SK-N-SH (cell line): ENCODE data around the gene GALNT16. TPM values are rescaled to one million over a fixed set of nuclear protein-coding genes. Genes with fewer than 3 reads are reported as not detected.

Source experiments
- CTCF ChIA-PET: fragments of 300-600, 350-600 bp; formaldehyde crosslinking; extraction: SDS; loops from one replicate; lab custom pipeline; 2021; lab: Yijun Ruan, JAX
- POLR2A ChIA-PET: fragments of 350-600 bp; sonication (Branson Sonifier 250); formaldehyde crosslinking; extraction: SDS; loops from one replicate; lab custom pipeline; 2020; ENCODE audit warnings: antibody characterized with exemption, inconsistent platforms; lab: Yijun Ruan, JAX
- DNase-seq: peaks from one replicate; pipeline ENCODE4 v3.0.0; 2012
- H2AFZ ChIP-seq: fragments of 200-600 bp; sonication (generic); 2 replicates; pipeline ENCODE4 v1.8.1; 2016; ENCODE audit warnings: antibody characterized with exemption, mild to moderate bottlenecking, low read depth
- H3F3A ChIP-seq: fragments of 200-600 bp; sonication (generic); replicated peaks from 2 replicates; pipeline ENCODE3; 2016; ENCODE audit warnings: antibody characterized with exemption, mild to moderate bottlenecking; ENCODE audit not compliant: insufficient read depth
- H3K27ac ChIP-seq, 2 experiments: fragments of 200-500 bp in 1 of 2; fragments of 200-600 bp in 1 of 2; sonication (Bioruptor generic) in 1 of 2; sonication (generic), shearing (Covaris generic) in 1 of 2; 2 replicates each; pipeline versions ENCODE4 v1.5.1 to v1.6.1; 2014 to 2016; ENCODE audit warnings: low read depth in 2 of 2, inconsistent platforms in 1 of 2, low read length in 1 of 2, mild to moderate bottlenecking in 1 of 2, mixed read lengths in 1 of 2
- H3K27me3 ChIP-seq: fragments of 200-600 bp; sonication (generic), shearing (Covaris generic); 2 replicates; pipeline ENCODE4 v1.6.1; 2016; ENCODE audit warnings: mixed run types; ENCODE audit not compliant: insufficient read depth
- H3K36me3 ChIP-seq, 2 experiments: fragments of 200-500 bp in 1 of 2; fragments of 200-600 bp in 1 of 2; sonication (Bioruptor generic) in 1 of 2; sonication (generic) in 1 of 2; replicated peaks in 1 of 2; 2 replicates each; pipeline versions ENCODE3 to v1.5.1; 2014 to 2016; ENCODE audit warnings: low read length in 1 of 2, mild to moderate bottlenecking in 1 of 2; ENCODE audit not compliant: insufficient read depth in 2 of 2, control insufficient read depth in 1 of 2
- H3K4me1 ChIP-seq, 2 experiments: fragments of 200-500 bp in 1 of 2; fragments of 200-600 bp in 1 of 2; sonication (Bioruptor generic) in 1 of 2; sonication (generic), shearing (Covaris generic) in 1 of 2; 2 replicates each; pipeline versions ENCODE4 v1.5.1 to v1.6.1; 2014 to 2016; ENCODE audit warnings: low read depth in 1 of 2, low read length in 1 of 2, mixed run types in 1 of 2; ENCODE audit not compliant: insufficient read depth in 2 of 2, control insufficient read depth in 1 of 2
- H3K4me2 ChIP-seq: fragments of 200-600 bp; sonication (generic), shearing (Covaris generic); 2 replicates; pipeline ENCODE4 v1.6.1; 2017; ENCODE audit warnings: mixed run types
- H3K4me3 ChIP-seq, 2 experiments: fragments of 200-500 bp in 1 of 2; fragments of 200-600 bp in 1 of 2; sonication (Bioruptor generic) in 1 of 2; sonication (generic), shearing (Covaris generic) in 1 of 2; 2 replicates each; pipeline versions ENCODE4 v1.5.1 to v1.8.1; 2014 to 2016; ENCODE audit warnings: low read depth in 2 of 2, inconsistent platforms in 1 of 2, low read length in 1 of 2, mild to moderate bottlenecking in 1 of 2, mixed read lengths in 1 of 2, moderate library complexity in 1 of 2
- H3K79me2 ChIP-seq: fragments of 200-600 bp; sonication (generic); 2 replicates; pipeline ENCODE4 v1.8.1; 2017; ENCODE audit warnings: mild to moderate bottlenecking; ENCODE audit not compliant: insufficient read depth
- H3K9ac ChIP-seq: fragments of 200-600 bp; sonication (generic); 2 replicates; pipeline ENCODE4 v1.6.1; 2017; ENCODE audit warnings: mixed run types
- H3K9me2 ChIP-seq: fragments of 200-600 bp; sonication (generic); 2 replicates; pipeline ENCODE4 v1.6.1; 2017; ENCODE audit warnings: mixed run types
- H3K9me3 ChIP-seq: fragments of 200-600 bp; sonication (generic); 2 replicates; pipeline ENCODE4 v1.6.1; 2017; ENCODE audit warnings: mixed run types, mild to moderate bottlenecking, moderate library complexity
- H4K20me1 ChIP-seq: fragments of 200-600 bp; sonication (generic); 2 replicates; pipeline ENCODE4 v1.6.1; 2017; ENCODE audit warnings: mild to moderate bottlenecking, mixed run types; ENCODE audit not compliant: insufficient read depth
- FOXJ3 ChIP-seq: sonication (generic); formaldehyde crosslinking; IDR thresholded peaks from 2 replicates; pipeline ENCODE4 v1.5.1; 2020; ENCODE audit warnings: mild to moderate bottlenecking, missing genetic modification reagents
- GABPA ChIP-seq: IDR thresholded peaks from 2 replicates; pipeline ENCODE4 v1.4.0; 2012; ENCODE audit warnings: low read depth, mild to moderate bottlenecking
- GATA2 ChIP-seq: sonication (generic); formaldehyde crosslinking; IDR thresholded peaks from 2 replicates; pipeline ENCODE4 v1.5.0; 2020; ENCODE audit warnings: mild to moderate bottlenecking, missing genetic modification reagents
- NRF1 ChIP-seq: IDR thresholded peaks from 2 replicates; pipeline ENCODE4 v1.6.1; 2012; ENCODE audit warnings: low read depth, mild to moderate bottlenecking, low read length
- POLR2AphosphoS5 ChIP-seq: IDR thresholded peaks from 2 replicates; pipeline ENCODE4 v1.6.1; 2012; ENCODE audit warnings: low read depth, low read length
- SIN3A ChIP-seq: IDR thresholded peaks from 2 replicates; pipeline ENCODE4 v1.6.1; 2012; ENCODE audit warnings: low read depth, mild to moderate bottlenecking, low read length, moderate library complexity, borderline replicate concordance
- SMC3 ChIP-seq: IDR thresholded peaks from 2 replicates; pipeline ENCODE4 v1.6.1; 2012; ENCODE audit warnings: low read depth, low read length, improper control_type of control experiment
- TAF1 ChIP-seq: IDR thresholded peaks from 2 replicates; pipeline ENCODE4 v1.6.1; 2012; ENCODE audit warnings: low read depth, mild to moderate bottlenecking, low read length, moderate library complexity, borderline replicate concordance
- TCF12 ChIP-seq: IDR thresholded peaks from 2 replicates; pipeline ENCODE4 v1.4.0; 2012
- USF2 ChIP-seq: fragments of 150-350 bp; IDR thresholded peaks from 2 replicates; pipeline ENCODE4 v1.6.1; 2017; ENCODE audit warnings: antibody characterized with exemption, low read length, low read depth, borderline replicate concordance
- ZBTB33 ChIP-seq: IDR thresholded peaks from 2 replicates; pipeline ENCODE4 v1.4.0; 2012; ENCODE audit warnings: low read depth, borderline replicate concordance
- WGBS: methylation state at CpG from one replicate; pipeline ENCODE4 v1.1.6; 2017; ENCODE audit warnings: low lambda C conversion rate; 5-methylcytosine and 5-hydroxymethylcytosine counted together
- polyA plus RNA-seq, 3 experiments: library from polyadenylated mRNA; depleted of rRNA; stranded (reverse); fragments of >200 nt; gene quantifications; 2 replicates each; pipeline ENCODE4 v1.2.3, GENCODE V29; 2012
- TF ChIP-seq, protein P1 (sequence below): IDR thresholded peaks from 2 replicates; pipeline ENCODE4 v1.6.1; 2012; ENCODE audit warnings: mild to moderate bottlenecking, low read depth, low read length, moderate library complexity
- TF ChIP-seq, protein P2 (sequence below): fragments of 150-350 bp; IDR thresholded peaks from 2 replicates; pipeline ENCODE4 v1.6.1; 2016; ENCODE audit warnings: mild to moderate bottlenecking, low read depth, low read length

GALNT16 gene
- polyA plus RNA-seq, 1 of the 3 experiments (the other 2 are of a cell fraction), result 17.0 TPM

DNA sequence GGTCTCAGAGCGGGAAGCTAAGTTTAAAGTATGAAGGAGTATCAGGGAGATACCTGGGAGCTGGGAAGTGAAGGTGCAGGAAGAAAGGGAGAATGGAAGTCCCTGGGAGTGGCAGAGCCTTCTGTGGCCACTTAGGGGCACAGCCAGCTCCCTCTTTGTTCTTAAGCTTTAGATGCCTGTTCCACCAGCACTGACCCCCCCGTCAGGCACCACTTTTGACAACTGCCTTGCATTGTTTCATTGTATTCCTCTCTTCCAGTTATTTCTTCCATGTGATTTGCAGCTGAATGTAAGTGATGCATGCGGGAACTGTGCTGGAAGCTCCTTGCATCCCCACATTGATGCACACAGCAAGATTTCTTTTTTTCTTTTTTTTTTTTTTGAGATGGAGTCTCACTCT lies 2.6 kb downstream of the GALNT16 start:
- Histone ChIP-seq H3K36me3 (no peaks in the 10 kb centered on the region), H2AFZ (no peak overlapping the region)
- TF ChIP-seq, protein P1, sequence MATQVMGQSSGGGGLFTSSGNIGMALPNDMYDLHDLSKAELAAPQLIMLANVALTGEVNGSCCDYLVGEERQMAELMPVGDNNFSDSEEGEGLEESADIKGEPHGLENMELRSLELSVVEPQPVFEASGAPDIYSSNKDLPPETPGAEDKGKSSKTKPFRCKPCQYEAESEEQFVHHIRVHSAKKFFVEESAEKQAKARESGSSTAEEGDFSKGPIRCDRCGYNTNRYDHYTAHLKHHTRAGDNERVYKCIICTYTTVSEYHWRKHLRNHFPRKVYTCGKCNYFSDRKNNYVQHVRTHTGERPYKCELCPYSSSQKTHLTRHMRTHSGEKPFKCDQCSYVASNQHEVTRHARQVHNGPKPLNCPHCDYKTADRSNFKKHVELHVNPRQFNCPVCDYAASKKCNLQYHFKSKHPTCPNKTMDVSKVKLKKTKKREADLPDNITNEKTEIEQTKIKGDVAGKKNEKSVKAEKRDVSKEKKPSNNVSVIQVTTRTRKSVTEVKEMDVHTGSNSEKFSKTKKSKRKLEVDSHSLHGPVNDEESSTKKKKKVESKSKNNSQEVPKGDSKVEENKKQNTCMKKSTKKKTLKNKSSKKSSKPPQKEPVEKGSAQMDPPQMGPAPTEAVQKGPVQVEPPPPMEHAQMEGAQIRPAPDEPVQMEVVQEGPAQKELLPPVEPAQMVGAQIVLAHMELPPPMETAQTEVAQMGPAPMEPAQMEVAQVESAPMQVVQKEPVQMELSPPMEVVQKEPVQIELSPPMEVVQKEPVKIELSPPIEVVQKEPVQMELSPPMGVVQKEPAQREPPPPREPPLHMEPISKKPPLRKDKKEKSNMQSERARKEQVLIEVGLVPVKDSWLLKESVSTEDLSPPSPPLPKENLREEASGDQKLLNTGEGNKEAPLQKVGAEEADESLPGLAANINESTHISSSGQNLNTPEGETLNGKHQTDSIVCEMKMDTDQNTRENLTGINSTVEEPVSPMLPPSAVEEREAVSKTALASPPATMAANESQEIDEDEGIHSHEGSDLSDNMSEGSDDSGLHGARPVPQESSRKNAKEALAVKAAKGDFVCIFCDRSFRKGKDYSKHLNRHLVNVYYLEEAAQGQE, result no peak
- TF ChIP-seq TCF12, result no peak
- no peak for TF ChIP-seq TAF1
- TF ChIP-seq, protein P2, sequence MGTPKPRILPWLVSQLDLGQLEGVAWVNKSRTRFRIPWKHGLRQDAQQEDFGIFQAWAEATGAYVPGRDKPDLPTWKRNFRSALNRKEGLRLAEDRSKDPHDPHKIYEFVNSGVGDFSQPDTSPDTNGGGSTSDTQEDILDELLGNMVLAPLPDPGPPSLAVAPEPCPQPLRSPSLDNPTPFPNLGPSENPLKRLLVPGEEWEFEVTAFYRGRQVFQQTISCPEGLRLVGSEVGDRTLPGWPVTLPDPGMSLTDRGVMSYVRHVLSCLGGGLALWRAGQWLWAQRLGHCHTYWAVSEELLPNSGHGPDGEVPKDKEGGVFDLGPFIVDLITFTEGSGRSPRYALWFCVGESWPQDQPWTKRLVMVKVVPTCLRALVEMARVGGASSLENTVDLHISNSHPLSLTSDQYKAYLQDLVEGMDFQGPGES, result no peak
- TF ChIP-seq POLR2AphosphoS5, result no peak
- TF ChIP-seq USF2, result no peak
- no peak for TF ChIP-seq SMC3
- TF ChIP-seq GABPA, result no peak
- no peak for TF ChIP-seq NRF1
- no peak for TF ChIP-seq ZBTB33
- TF ChIP-seq FOXJ3 (CRISPR knock-in tag), result no peak
- TF ChIP-seq SIN3A, result no peak
- TF ChIP-seq GATA2 (CRISPR knock-in tag), result no peak
- TF ChIP-seq, all 33 proteins: peak for 0
- H3K27me3 ChIP-seq, result no peaks in the 10 kb centered on the region
- 81% methylated on average over 3 of the region's 3 CpGs for WGBS
- DNase-seq, result no peak
- CTCF ChIA-PET, result interaction anchor here (1.0 to 5.2 kb wide), 7 partner anchors 11 to 155 kb away, joined by 3 to 44 read pairs (median 4); no protein-coding TSS in a partner anchor
- POLR2A ChIA-PET, result no interaction called here
- no peaks in the 10 kb centered on the region for H3K9me3 ChIP-seq
- no peaks in the 10 kb centered on the region for H3K79me2 ChIP-seq
- H3F3A ChIP-seq, result peaks cover 12% of the 10 kb centered on the region
- peak overlapping the region; percentile 38; the same call in 1 of the 2 replicates for H3K4me2 ChIP-seq
- H3K9me2 ChIP-seq, result no peaks in the 10 kb centered on the region
- peaks cover 13 to 29% of the 10 kb centered on the region in 2 experiments; a peak in 2 of 4 replicates for H3K4me1 ChIP-seq
- H3K27ac ChIP-seq, result no peak overlapping the region
- 0 out of 2 replicates have a peak, but pooled peaks cover 4% of the 10 kb centered on the region for H4K20me1 ChIP-seq
- no peak overlapping the region for H3K4me3 ChIP-seq
- no peak overlapping the region for H3K9ac ChIP-seq
